Fibroblast of skin of right biceps (primary cell): Measurements from ENCODE around the gene TCEAL8.

ENCODE experiments used
- DNase-seq: peaks from one replicate; pipeline ENCODE4 v3.0.0-alpha.2; 2013

The TCEAL8 gene

DNA sequence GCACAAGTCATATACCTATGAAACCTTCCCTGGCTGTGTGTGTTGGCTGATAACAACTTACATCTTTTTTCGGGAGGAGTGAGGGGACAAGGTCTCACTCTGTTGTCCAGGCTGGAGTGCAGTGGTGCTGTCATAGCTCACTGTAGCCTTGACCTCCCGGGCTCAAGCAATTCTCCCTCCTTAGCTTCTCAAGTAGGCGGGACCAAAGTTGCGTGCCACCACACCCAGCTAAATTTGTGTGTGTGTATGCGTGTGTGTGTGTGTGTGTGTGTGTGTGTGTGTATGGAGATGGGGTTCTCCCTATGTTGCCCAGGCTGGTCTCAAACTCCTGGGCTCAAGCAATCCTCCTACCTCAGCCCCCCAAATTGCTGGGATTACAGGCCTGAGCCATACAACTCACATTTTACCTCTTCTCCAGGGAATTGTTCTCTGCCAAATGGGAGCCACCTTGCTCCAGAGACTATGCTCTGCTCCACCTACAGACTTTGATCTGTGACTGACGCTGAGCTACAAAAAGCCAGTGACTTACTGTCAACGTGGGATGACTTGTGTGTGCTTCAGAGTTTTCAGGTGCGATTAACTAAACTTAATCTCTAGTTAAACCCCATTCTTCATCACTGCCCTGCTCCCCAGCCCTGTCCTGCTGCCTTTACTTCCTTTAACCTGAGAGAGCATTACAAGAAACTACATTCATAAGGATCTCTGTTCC is 42.1 kb downstream of the TCEAL8 start:
- DNase-seq: no peak

DNA sequence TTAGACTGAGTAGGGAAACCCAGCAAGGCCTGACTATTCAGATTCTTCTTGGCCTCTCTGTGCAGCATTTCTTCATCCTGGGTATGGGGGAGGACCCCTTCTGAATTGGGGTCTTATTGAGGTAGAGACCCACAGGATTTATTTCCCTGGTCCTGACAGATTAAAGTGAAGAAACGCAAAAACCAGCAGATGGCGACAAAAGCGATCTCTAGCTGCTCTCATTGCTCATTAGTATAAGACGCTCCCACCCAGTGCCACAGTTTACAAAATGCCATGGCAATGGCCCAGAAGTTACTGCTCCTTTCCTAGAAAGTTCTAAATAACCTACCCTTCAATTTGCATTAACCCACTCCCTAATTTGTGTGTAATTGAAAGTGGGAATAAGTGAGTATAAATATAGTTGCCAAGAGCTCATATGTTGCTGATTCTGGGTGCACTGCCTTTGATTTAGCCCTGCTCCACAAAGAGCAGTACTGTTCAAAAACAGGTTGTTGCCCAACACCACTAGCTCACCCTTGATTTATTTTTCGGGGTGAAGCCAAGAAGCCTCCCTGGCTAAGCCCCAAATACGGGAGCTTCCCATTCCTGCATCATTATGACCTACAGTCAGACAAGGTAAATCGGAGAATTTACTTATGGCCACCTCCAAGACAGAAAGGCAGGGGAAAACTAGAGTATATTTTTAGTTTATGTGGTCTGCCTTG is 43.8 kb downstream of the TCEAL8 start:
- peak; percentile 41 for DNase-seq

DNA sequence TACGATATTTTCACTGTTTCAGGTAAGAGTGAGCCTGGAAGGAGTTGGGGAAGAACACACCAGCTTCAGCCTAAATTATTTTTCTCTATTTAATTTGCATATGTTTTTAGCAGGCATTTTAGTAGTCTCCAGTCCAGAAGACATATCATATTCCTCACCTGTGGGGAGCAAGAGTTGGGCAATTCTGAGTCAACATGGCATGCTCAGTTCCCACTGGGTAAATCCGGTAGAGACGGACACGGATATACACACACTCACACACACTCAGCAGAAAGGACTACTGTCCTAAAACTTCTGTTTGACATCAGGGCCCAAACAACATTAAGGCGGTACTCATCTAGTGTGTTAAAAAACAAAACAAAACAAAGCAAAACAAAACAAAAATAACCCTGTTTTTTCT is 44.9 kb downstream of the TCEAL8 start:
- DNase-seq: no peak
